ENCODE measurements around the gene LRRC55.

Gene LRRC55, protein sequence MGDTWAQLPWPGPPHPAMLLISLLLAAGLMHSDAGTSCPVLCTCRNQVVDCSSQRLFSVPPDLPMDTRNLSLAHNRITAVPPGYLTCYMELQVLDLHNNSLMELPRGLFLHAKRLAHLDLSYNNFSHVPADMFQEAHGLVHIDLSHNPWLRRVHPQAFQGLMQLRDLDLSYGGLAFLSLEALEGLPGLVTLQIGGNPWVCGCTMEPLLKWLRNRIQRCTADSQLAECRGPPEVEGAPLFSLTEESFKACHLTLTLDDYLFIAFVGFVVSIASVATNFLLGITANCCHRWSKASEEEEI

DNA sequence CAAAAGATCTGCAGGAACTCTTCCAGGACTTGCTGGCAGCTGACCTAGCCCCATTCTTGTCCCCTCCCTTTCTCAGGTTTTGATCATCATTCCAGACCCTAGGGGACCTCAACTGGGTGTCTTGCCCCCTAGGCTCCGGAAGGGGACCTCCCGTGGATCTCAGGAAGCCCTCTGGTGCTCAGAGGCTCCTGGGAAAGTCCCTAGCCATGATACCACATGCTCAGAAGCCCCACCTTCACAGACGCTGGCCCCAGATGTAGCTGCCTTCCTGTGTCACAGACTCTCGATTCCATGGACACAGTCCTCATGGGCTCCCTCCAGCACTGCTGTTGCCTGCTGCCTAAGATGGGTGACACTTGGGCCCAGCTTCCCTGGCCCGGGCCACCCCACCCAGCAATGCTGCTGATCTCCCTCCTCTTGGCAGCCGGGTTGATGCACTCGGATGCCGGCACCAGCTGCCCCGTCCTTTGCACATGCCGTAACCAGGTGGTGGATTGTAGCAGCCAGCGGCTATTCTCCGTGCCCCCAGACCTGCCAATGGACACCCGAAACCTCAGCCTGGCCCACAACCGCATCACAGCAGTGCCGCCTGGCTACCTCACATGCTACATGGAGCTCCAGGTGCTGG lies at the start of gene LRRC55:
LRRC55 (plus strand) TSS at position 276 of the 628 bp plus-strand sequence; CDS start at position 346, 70 bp downstream.
- DNase-seq (ENCODE audit: low read depth, low spot score), result no peak

DNA sequence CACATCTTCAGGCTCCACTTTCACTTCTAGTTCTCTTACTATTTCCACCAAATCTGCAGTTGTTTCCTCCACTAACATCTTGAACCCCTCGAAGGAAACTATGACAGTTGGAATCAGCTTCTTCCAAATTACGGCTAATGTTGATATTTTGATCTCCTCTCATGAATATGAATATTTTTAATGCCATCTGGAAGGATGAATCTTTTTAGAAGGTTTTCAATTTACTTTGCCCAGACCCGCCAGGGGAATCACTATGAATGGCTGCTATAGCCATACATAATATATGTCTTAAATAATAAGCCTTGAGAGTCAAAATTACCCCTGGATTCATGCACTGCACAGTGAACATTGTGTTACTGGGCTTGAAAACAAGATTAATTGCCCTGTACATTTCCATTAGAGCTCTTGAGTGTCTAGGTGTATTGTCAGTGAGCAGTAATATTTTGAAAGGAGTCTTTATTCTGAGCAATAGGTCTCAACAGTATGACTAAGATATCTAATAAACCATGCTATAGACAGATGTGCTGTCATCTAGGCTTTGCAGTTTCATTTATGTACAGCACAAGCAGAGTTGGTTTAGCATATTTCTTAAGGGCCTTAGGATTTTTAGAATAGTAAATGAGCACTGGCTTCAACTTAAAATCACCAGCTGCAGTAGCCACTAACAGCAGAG lies 48.3 kb upstream of the LRRC55 start:
- DNase-seq (ENCODE audit: low read depth, low spot score), result no peak

DNA sequence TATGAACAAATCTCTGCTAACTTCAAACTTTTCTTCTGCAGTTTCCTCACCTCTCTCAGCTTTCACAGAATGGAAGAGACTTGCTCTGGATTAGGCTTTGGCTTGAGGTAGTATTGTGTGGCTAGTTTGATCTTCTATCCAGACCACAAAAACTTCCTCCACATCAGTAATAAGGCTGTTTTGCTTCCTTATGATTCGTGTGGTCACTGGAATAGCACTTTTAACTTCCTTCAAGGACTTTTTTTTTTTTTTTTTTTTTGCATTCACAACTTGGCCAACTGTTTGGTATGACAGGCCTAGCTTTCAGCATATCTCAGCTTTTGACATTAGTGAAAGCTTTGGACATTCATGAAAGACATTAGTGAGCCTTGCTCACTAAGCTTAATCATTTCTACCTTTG lies 47.5 kb upstream of the LRRC55 start:
- DNase-seq (ENCODE audit: low read depth, low spot score), result no peak

DNA sequence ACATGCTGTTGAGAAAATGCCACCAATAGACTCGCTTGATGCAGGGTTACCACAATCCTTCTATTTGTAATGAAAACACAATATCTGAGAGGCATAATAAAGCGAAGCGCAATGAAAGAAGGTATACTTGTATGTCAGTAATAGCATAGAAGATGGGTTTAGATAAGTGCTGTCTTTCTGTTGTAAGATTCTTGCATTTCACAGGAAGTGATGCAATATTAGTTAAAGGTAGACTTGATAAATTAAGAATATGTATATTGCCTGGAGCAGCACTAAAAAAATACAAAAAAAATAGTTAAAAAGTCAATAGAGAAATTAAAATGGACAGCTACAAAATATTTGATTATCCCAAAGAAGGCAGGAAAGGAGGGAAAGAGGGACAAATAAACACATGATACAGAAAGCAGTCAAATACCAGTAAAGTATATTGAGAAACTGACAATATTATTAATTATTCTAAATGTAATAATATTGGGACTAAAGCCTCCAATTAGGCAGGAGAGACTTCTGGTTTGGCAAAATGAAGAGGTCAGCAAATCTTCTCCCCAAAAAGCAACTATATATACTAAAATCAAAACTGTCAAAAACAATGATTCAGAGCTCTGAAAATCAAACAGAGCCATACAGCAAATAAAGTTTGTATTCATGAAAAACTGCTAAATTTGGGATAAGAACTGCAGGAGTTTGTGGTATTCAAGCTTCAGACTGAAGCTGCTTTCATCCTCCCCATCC lies 46.6 kb upstream of the LRRC55 start:
- no peak for DNase-seq (ENCODE audit: low read depth, low spot score)

DNA sequence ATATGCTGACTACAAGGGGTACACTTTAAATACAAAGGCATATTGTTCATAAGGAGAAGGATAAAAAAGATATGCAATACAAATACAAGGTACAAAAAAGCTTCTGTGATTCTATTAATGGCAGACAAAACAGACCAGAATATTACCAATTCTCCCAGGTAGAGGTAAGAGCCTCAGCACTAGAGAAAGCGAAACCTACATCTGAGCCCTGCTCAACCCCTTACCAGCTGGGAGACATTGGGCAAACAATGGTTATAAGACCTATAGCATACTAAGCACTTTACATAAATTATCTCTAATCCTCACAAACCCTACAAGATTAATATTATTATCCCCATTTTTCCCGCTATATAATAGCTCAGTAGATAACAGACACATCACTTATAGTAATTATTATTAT lies 41.2 kb upstream of the LRRC55 start:
- no peak for DNase-seq (ENCODE audit: low read depth, low spot score)

DNA sequence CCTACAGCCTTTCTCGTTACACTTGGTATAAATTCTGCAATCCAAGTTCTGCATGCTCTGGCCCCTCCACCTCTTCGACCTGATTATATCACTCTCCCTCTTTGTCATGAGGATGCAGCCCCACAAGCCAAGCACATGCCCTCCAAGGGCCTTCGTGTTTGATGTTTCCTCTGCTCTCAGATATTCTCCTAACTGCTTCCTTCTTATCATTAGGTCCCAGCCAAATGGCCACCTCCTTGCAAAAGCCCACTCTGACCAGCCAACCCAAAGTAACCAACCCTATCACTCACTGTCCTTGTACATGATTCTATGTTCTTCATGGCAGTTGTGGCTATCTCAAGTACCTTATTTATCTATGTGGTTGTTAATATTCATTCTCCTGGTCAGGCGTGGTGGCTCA lies 38.3 kb upstream of the LRRC55 start:
- DNase-seq (ENCODE audit: low read depth, low spot score), result no peak

DNA sequence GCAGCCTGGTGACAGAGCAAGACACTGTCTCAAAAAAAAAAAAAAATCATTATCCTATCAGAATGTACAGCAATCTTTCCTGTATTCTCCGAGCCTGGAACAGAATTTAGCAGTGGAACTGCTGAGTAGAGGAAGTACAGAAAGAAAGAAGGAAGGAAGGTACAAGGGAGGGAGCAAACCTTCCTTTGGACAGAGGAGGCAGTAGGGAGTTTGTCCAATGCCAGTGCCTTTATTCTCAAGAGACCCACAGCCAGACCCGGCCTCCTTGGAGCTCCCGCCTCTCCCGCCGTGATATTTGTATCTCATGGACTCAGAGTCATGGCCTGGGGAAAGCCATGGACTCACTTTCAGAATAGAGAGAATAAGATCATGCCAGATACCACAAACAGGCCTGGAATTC lies 37.7 kb upstream of the LRRC55 start:
- no peak for DNase-seq (ENCODE audit: low read depth, low spot score)

DNA sequence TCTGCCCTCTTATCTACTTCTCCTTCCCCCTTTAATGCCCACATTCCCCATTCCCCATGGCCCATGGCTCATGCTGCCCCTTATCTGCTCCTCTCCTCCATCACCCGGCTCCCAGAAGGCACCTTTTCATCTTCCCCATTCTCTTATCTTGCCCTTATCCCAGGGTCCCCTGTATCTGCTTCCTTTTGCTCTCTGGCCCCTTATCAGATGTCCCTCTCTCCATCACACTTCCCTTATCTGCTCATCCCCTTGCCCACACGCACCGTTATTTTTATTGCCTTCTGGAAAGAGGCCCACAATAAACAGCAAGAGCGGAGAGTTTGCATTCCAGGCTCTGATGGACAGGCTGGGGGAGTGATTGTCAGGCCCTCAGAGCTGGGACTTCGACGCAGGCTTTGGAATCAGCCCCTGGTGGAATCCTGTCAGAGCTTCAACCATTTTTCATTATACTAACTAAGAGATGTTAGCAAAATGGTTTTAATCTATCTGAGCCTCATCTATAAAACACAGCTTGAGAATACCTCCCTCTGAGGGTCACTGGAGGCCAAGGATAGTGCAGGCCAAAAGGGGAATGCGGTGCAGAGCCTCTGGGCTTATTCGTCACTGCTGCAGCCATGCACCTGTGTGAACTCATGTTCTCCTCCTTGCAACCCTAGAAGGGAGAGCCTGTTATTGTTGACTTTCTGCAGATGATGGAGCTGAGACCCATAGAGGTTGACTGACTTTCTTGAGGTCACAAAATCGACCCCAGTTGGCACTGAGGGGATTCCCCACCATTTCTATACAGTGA lies 37.0 kb upstream of the LRRC55 start:
- no peak for DNase-seq (ENCODE audit: low read depth, low spot score)

DNA sequence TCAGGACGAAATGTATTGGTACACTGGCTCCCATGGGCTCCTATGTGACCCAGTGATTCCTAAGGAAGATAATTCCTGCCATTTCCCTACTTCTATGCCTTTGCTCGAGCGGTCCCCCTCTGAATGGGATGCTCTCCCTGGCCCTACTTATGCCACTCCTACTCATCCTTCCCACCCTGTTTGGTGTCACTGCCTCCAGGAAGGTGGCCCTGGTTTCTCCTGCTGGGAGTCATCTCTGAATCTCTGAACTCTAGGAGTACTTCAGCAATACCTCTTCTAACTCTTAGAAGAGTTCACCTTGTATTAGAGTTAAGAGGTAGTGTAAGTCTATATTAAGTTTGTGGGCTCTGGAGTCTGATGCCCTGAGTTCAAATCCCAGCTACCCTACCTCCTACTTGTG lies 35.5 kb upstream of the LRRC55 start:
- DNase-seq (ENCODE audit: low read depth, low spot score), result no peak

DNA sequence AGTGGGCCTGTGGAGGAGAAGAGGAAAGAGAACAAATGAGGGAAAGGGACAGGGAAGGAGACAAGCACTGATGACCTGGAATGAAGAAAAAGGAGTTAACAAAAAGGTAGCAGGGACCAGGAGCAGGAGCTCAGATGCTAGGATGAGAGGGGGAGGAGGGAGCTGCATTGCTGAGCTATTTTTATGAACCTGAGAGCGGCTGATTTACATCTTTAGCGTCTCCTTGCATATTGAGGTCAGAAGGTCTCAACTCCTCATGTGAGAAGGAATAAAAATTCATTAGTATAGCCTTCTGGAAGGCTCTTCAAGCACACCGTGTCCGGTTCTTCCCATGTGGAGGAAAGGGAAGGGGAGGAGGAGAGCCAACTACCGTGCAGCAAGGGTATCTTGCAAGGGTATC lies 33.1 kb upstream of the LRRC55 start:
- no peak for DNase-seq (ENCODE audit: low read depth, low spot score)

DNA sequence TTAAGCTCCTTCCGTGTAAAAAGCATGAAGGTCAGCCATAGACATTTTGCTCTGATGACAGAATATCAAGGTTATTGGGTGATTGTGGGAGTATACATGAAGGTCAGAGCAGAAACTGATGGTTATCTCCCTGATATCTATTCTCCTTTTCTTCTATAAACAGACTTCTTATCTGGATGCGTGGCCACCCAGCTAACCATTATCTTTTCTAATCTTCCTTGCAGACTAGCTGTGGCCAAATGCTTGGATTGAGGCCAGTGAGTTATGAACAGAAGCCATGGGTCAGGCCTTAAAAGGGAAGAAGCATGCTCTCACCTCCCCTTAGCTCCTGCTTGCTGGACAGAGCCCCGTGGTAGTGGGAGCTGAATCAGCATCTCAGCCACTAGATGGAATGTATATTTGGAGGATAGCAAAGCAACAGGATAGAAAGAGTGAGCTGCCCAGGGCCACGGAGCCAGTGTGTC lies 31.3 kb upstream of the LRRC55 start:
- no peak for DNase-seq (ENCODE audit: low read depth, low spot score)

DNA sequence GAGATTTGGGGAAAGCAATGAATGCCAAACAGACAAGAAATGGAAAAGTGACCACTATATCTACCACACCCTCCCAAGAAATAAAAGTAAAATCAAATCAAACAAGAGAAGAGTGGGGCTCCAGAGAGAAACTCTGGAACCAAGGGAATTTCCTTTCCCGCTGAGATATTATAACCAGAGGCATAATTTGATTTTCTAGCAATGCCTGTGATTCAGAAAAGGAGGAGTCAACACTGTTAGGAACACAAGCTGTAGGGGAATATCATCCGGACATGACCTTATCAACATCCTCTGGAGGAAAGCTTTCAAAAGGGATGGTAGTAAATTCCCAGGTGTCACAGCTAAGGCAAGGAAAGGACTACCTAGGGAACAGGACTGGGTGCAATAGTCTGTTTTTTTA lies 29.6 kb upstream of the LRRC55 start:
- no peak for DNase-seq (ENCODE audit: low read depth, low spot score)

DNA sequence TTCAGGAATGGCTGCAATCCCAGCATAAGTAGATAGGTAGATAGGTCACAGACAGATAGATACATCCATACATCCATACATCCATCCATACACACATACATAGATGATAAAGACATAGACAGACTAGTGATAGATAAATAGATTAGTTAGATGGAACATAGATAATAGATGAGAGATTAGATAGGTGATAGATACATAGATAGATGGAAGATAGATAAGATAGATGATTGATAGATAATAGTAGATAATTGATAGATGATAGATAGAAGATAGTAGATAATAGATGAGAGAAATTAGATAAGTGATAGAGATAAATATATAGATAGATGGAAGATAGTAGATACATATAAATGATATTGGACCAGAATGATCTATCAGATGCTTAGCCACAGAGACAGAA lies 28.3 kb upstream of the LRRC55 start:
- no peak for DNase-seq (ENCODE audit: low read depth, low spot score)

DNA sequence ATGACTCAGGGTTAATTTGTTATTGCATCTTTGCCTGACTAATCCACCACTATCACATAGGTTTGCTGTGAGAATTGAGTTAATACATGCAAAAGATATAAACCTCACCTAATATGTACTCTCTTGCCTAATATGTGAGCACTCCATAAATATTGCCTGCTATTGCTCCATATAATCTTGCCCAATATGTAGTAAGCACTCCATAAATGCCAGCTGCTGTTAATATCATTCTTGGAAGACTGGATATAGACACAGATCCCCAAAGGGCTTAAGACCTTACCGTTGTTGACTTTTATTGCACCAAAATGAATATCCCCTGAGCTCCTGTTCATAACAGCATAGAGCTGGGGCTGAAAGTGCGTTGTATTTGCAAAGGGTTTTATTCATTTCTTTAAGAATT lies 27.0 kb upstream of the LRRC55 start:
- DNase-seq (ENCODE audit: low read depth, low spot score), result no peak

DNA sequence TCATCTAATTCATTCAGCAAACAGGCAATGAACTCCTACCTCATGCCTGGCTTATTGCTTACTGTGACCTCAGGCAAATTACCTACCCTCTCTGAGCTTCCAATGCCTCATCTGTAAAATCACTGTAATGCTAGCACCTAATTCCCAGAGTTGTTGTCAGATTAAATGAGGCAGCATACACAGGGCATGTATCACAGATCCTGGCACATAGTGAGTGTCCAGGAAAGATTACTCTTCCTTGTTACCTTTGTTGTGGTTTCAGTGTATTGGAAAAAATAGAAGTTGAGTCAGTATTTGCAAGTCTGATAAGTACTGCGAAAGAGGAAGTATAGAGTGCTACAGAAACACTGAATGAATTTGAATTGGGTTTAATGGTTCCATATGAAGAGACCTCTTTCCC lies 26.4 kb upstream of the LRRC55 start:
- no peak for DNase-seq (ENCODE audit: low read depth, low spot score)

DNA sequence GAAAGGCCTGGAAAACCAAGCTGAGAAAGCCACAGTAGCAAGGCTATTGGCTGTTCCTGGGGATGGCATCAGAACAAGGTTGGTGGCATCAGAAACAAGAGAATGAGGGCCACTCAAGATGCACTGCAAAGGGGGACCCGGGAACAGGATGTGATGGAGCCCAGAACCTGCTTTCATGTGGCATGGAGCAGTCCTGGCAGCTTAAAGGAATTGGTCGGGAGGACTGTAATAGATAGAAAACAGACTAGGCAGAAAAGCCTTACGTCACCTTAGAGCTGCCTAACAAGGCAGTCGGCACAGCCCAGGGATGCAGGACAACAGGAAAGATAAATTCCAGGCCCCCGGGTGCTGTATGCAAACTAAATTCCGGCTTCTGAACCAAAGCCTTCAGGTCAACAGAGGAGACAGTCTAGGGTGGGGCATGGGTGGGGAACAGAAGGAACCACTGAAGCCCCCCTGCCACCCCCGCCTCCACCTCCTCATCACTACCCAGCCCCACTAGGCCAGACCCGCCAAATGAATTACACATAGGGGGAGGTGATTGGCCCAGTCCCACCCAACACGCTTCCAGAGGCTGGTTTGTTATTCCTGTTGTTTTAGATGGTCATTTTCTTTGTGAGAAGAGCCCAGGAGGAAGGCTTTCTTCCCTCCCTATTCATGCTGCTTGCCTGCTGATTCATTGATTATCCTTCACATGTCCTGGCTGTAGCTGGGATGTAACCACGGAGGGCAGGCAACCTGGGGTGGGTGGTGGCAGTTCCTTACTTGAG lies 25.7 kb upstream of the LRRC55 start:
- no peak for DNase-seq (ENCODE audit: low read depth, low spot score)

DNA sequence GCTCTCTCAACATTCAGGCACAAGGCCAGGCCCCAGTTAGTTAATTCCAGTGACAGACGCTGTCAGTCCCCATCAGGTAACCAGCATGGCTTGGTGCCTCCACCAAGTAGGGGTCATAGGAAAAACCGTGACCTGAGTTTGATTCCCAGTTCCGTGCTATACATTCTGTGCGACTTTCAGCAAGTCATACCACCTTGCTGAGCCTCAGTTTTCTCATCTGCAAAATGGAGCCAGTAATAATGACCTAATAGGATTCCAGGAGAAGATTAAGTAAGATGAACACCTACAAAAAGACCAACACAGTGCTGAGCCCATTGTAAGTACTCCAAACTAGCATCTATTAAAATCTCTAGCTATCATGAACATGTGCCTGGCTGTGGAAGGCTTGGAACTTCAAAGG lies 24.8 kb upstream of the LRRC55 start:
- DNase-seq (ENCODE audit: low read depth, low spot score), result no peak

DNA sequence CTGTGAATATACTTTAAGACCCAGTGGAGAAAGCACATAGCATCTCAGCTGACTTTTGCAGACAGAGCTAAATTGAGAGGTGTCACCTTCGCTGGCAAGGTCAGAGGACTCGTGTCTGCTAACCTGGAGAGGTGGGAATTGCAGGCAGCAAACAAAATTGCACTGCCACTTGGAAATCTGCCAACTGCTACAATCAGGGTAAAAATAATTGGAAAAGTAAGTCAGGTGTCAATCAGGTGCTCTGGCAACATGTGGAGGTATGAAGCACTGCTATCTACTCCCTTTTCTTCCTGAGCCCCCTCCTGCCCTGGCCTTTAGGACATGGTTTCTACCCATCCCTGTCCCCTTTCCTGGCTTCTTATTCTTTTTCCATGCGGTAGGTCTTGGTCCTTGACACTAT lies 24.1 kb upstream of the LRRC55 start:
- DNase-seq (ENCODE audit: low read depth, low spot score), result no peak

DNA sequence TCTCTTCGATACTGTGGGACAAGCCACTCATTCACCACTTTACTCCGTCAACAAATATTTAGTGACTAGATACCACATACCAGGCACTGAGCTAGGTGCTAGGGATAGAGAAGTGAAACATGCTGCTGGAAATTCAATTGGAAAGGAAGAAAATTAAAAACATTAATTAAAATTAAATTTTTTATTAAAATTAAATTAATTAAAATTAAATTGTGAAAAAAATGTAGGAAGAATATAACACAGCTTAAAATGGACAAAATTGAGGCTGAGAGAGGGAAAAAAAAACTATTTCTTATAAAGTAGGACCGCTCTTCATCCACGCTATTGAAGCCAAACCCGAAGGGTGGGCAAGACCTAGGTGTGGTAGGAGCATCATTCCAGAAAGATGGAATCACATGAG lies 23.6 kb upstream of the LRRC55 start:
- no peak for DNase-seq (ENCODE audit: low read depth, low spot score)

DNA sequence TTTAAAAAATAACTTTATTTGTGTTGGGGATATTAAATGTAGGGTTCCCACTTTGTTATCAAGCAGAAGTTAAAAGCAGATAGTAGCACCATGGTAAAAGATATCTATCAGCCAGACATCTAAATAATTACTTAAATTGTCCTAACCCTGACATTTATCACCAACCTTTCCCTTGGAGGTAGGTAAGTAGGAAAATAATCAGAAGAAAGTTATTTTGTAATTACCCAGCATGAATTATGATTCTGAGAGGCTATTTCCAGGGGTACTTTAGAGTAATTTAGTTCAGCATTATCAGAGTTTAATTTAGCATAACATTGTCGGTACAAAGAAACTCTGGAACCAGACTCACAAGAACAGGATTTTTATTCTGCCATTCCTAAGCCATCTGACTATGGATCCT lies 23.2 kb upstream of the LRRC55 start:
- DNase-seq (ENCODE audit: low read depth, low spot score), result no peak

DNA sequence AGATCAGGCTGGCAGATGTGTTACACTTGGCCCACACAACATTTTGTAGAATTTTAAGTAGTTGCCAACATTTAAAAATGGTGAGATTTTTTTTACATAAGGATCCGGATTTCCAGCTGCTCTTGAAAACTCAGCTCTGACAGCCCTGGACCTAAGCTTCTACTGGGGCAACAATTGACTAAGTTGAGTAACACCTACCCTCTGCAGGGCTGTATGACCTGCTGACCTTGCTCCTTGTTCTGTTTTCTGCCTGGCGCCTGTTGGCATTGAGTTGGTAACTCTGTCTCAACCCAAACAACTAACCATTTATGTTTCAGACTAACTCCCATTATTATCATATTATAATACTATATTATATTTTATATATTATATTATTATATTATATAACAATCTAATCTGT lies 21.1 kb upstream of the LRRC55 start:
- DNase-seq (ENCODE audit: low read depth, low spot score), result no peak

Data from smooth muscle cell of the brain vasculature (primary cell).